GM21717 (cell line): Measurements from ENCODE around the gene ZBP1.

Source experiments
- ATAC-seq: cut with Tn5 transposase; IDR thresholded peaks from one replicate; pipeline ENCODE4 v1.9.1; 2021; ENCODE audit warnings: mild to moderate bottlenecking, moderate library complexity; ENCODE audit not compliant: unreplicated experiment

ZBP1 gene

GRCh38 chr20:57601737-57602136 is 18.5 kb downstream of the ZBP1 start:
- no peak for ATAC-seq

DNA sequence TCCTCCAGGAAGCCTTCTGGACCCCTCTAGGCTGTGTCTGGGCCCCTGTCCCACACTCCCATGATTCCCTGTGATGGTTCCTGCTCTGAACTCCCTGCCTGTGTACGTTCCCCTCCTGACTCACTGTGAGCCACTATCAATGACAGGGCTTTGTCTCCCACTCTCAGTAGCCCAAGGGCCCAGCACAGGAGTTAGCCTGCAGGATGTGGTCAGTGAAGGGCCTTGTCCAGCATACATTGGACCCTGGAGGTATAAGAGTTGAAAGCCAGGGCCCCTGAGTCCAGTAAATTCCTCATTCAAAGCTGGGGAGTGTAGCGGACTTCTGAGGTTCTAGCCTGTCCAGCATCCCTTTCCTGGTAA is 19.0 kb downstream of the ZBP1 start:
- ATAC-seq, result no peak

GRCh38 chr20:57600320-57601210 is 19.7 kb downstream of the ZBP1 start:
- no peak for ATAC-seq

- no peak for ATAC-seq
Observed at GRCh38 chr20:57598491-57598890, 21.7 kb downstream of the ZBP1 start.

- no peak for ATAC-seq
Observed at GRCh38 chr20:57598060-57598459, 22.2 kb downstream of the ZBP1 start.

- ATAC-seq, result no peak
Observed at GRCh38 chr20:57596998-57597939, 23.0 kb downstream of the ZBP1 start.

GRCh38 chr20:57596358-57596757 is 23.9 kb downstream of the ZBP1 start:
- no peak for ATAC-seq

DNA sequence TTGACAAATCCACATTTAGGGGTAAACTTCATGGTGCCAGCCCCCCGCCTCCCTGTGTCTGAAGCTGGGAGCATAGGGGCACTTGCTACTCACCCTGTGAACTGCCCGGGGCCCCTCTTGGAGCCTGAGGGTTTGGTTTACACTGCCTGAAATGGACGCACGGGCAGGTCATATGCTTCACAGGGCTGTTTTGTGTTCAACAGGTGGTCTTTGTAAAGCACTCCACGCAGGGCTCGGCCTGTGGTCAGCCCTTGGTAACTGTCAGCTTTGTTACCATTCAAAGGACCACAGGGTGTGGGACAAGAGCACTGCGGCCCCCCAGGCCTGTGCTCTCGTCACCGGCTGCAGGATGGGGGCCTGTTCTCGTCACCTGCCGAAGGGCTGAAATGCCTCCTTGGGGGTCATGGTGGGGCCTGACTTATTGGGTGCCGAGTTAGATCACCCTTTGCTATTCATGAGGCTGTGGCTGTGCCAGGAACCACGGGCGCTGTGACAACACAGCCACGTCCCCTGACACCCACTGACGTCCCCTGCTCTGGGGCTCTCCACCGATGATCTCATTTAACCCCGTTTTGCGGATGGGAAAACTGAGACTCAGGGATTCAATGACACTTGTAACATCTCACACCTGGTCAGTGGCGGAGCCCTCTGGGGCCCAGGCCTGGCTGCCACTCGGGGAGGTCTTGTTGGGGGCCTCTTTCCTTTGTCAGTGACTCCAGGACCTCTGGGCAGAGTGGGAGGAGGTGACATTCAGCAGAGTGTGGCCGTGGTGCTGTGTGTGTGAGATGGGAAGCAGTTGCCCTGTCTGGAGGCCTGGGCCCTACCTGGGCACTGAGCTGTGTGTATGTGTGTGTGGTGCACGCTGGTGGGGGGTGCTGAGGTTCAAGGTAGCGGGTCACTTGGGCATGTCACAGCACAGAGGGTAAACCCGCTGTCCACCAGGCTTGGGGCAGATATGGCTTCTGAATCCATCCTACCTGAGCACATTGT is 24.9 kb downstream of the ZBP1 start:
- ATAC-seq, result no peak

- ATAC-seq, result no peak
Observed at GRCh38 chr20:57594092-57594951, 25.9 kb downstream of the ZBP1 start.

GRCh38 chr20:57593134-57593886 is 26.9 kb downstream of the ZBP1 start:
- ATAC-seq, result no peak

DNA sequence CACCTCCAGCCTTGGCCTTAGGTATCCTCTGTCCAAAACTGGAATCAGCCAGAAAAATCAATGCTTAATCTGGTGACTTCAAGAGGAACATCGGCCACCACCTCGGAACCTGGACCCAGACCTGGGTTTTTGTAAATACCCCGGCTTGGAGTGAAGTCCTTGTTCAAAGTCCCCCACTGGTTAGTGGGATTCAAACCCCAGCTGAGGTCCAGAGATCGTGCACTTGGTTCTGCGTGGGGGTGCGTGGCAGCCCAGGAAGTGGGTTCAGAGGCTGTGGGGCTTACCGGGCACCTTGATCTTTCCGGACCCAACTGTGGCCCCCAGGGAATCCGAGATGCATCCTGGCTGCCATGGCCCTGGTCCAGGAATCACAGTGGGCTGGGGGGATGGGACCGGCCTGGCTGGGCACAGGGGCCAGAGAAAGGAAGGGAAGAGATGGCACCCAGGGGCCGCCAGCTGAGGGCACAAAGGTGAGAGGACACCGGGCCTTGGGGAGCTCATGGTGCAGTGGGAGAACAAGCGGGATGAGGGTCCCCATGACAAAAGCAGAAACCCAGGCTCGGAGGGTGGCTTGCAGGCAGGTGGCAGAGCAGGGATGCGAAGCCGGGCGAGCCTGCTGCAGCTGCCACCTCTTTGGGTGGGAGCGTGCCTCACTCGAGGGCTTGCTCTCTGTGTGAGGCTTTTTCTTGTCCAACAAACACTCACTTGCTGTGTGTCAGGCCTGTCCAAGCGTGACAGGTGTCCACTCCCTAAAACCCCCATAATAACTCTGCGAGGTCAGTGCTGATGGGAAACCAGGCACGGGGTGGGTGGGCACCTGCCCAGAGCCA is 27.7 kb downstream of the ZBP1 start:
- ATAC-seq, result no peak

GRCh38 chr20:57591289-57592229 is 28.7 kb downstream of the ZBP1 start:
- ATAC-seq, result no peak

- no peak for ATAC-seq
Observed at GRCh38 chr20:57590485-57591288, 29.5 kb downstream of the ZBP1 start.

- no peak for ATAC-seq
Observed at GRCh38 chr20:57589728-57590484, 30.3 kb downstream of the ZBP1 start.

GRCh38 chr20:57589123-57589727 is 31.0 kb downstream of the ZBP1 start:
- no peak for ATAC-seq
